Measurements from ENCODE around the gene DDX10. TPM values are rescaled to one million over a fixed set of nuclear protein-coding genes. Genes with fewer than 3 reads are reported as not detected.
A peak's percentile ranks its signal among the peaks of the same experiment; 100 is the strongest.

DDX10 gene
- total and polyA plus RNA-seq, 2 of the 8 experiments (the other 6 are each of a cell fraction or from before 2014, with no cell fraction given), result 49.2 to 52.2 TPM

- TF ChIP-seq RAD21 (IDR thresholded peaks at IDR 0.05 in 1 of 2, conservative IDR thresholded peaks at IDR 0.05 in 1 of 2; ENCODE audit: low read depth in 2 of 2, low read length in 2 of 2) (peak; percentile 52 to 65), TCF12 (IDR thresholded peaks at IDR 0.05; ENCODE audit: low read depth, low read length) (no peak), SUZ12 (IDR thresholded peaks at IDR 0.05; ENCODE audit: low read length) (no peak), NANOG (IDR thresholded peaks at IDR 0.05; ENCODE audit: insufficient read depth, low read depth, low read length, poor library complexity, severe bottlenecking) (no peak)
Observed at GRCh38 chr11:108788565-108789199, 123.8 kb downstream of the DDX10 start (continued).

Data from H1 (cell line).